ENCODE data around the gene COL4A2.

COL4A2 gene

GRCh38 chr13:110303644-110304043 lies 3.4 kb upstream of the COL4A2 start:
- no peak for DNase-seq
- ATAC-seq (replicated peaks): no peak
- Mint-ChIP-seq H3K36me3 (peaks cover 0 to 5% of the 10 kb centered on the region in 2 donors), H3K27me3 (peaks cover 56 to 70% of the 10 kb centered on the region in 2 donors), H3K4me3 (no peak overlapping the region), H3K4me1 (peaks cover 8 to 13% of the 10 kb centered on the region in 2 donors), H3K9me3 (no peaks in the 10 kb centered on the region), H3K27ac (no peak overlapping the region)

- peaks cover 58 to 70% of the 10 kb centered on the region in 2 donors for H3K27me3 Mint-ChIP-seq
- H3K36me3 Mint-ChIP-seq: peaks cover 0 to 5% of the 10 kb centered on the region in 2 donors
- H3K4me1 Mint-ChIP-seq: peaks cover 7 to 12% of the 10 kb centered on the region in 2 donors
- ATAC-seq (replicated peaks): no peak
- no peak overlapping the region for H3K4me3 Mint-ChIP-seq
- H3K27ac Mint-ChIP-seq: no peak overlapping the region
- DNase-seq: no peak
- no peaks in the 10 kb centered on the region for H3K9me3 Mint-ChIP-seq
Measured at GRCh38 chr13:110304256-110304655, 2.8 kb upstream of the COL4A2 start.

GRCh38 chr13:110305001-110305400 lies 2.1 kb upstream of the COL4A2 start:
- Mint-ChIP-seq H3K4me1 (peaks cover 7 to 12% of the 10 kb centered on the region in 2 donors), H3K4me3 (no peak overlapping the region), H3K27me3 (peaks cover 62 to 72% of the 10 kb centered on the region in 2 donors), H3K9me3 (no peaks in the 10 kb centered on the region), H3K36me3 (peaks cover 0 to 5% of the 10 kb centered on the region in 2 donors), H3K27ac (no peak overlapping the region)
- ATAC-seq (replicated peaks) (no peak), DNase-seq (no peak)

- Mint-ChIP-seq H3K27me3 (peaks cover 65 to 77% of the 10 kb centered on the region in 2 donors), H3K36me3 (peaks cover 0 to 5% of the 10 kb centered on the region in 2 donors), H3K27ac (no peak overlapping the region), H3K4me1 (peaks cover 7 to 12% of the 10 kb centered on the region in 2 donors), H3K4me3 (no peak overlapping the region), H3K9me3 (no peaks in the 10 kb centered on the region)
- ATAC-seq (replicated peaks) (no peak), DNase-seq (no peak)
Measured at GRCh38 chr13:110305544-110305943, 1.5 kb upstream of the COL4A2 start.

- Mint-ChIP-seq H3K27ac (no peak overlapping the region), H3K4me3 (no peak overlapping the region), H3K9me3 (no peaks in the 10 kb centered on the region), H3K27me3 (peaks cover 65 to 80% of the 10 kb centered on the region in 2 donors), H3K4me1 (peaks cover 7 to 12% of the 10 kb centered on the region in 2 donors), H3K36me3 (peaks cover 0 to 5% of the 10 kb centered on the region in 2 donors)
- ATAC-seq (replicated peaks): no peak
- DNase-seq: no peak
Measured at GRCh38 chr13:110305949-110306339, 1.1 kb upstream of the COL4A2 start.

GRCh38 chr13:110306340-110306959 lies 634 bp upstream of the COL4A2 start:
- Mint-ChIP-seq H3K4me1 (peaks cover 7 to 12% of the 10 kb centered on the region in 2 donors), H3K36me3 (peaks cover 0 to 5% of the 10 kb centered on the region in 2 donors), H3K9me3 (no peaks in the 10 kb centered on the region), H3K4me3 (no peak overlapping the region), H3K27ac (no peak overlapping the region), H3K27me3 (peaks cover 66 to 80% of the 10 kb centered on the region in 2 donors)
- DNase-seq (no peak), ATAC-seq (replicated peaks) (no peak)

- DNase-seq: no peak
- ATAC-seq (replicated peaks): no peak
- H3K27me3 Mint-ChIP-seq: peaks cover 60 to 82% of the 10 kb centered on the region in 2 donors
Measured at GRCh38 chr13:110307767-110308655, 927 bp downstream of the COL4A2 start.

GRCh38 chr13:110308656-110309359 lies 1.7 kb downstream of the COL4A2 start:
- Mint-ChIP-seq H3K4me1 (peaks cover 7 to 12% of the 10 kb centered on the region in 2 donors), H3K27ac (peak overlapping the region; percentile 47), H3K4me3 (peak overlapping the region in 1 of 2 donors; percentile 17), H3K9me3 (no peaks in the 10 kb centered on the region), H3K36me3 (peaks cover 0 to 5% of the 10 kb centered on the region in 2 donors), H3K27me3 (peaks cover 54 to 74% of the 10 kb centered on the region in 2 donors)
- DNase-seq: no peak
- no peak for ATAC-seq (replicated peaks)

More at GRCh38 chr13:110307767-110308655, 927 bp downstream of the COL4A2 start:
- Mint-ChIP-seq H3K9me3 (no peaks in the 10 kb centered on the region), H3K27ac (peak overlapping the region; percentile 88), H3K4me1 (peaks cover 7 to 12% of the 10 kb centered on the region in 2 donors), H3K36me3 (peaks cover 0 to 5% of the 10 kb centered on the region in 2 donors), H3K4me3 (peak overlapping the region; percentile 17 to 18)

GRCh38 chr13:110309661-110310524 lies 2.8 kb downstream of the COL4A2 start:
- Mint-ChIP-seq H3K9me3 (no peaks in the 10 kb centered on the region), H3K27ac (no peak overlapping the region), H3K36me3 (peaks cover 0 to 5% of the 10 kb centered on the region in 2 donors), H3K4me3 (no peak overlapping the region), H3K4me1 (peaks cover 7 to 12% of the 10 kb centered on the region in 2 donors), H3K27me3 (peaks cover 51 to 64% of the 10 kb centered on the region in 2 donors)
- no peak for ATAC-seq (replicated peaks)
- no peak for DNase-seq

- Mint-ChIP-seq H3K27ac (no peak overlapping the region), H3K27me3 (peaks cover 53 to 62% of the 10 kb centered on the region in 2 donors), H3K9me3 (no peaks in the 10 kb centered on the region), H3K4me1 (peaks cover 7 to 12% of the 10 kb centered on the region in 2 donors), H3K36me3 (peaks cover 0 to 5% of the 10 kb centered on the region in 2 donors), H3K4me3 (no peak overlapping the region)
- ATAC-seq (replicated peaks): no peak
- DNase-seq: no peak
Measured at GRCh38 chr13:110310541-110311442, 3.7 kb downstream of the COL4A2 start.

GRCh38 chr13:110311443-110312338 lies 4.6 kb downstream of the COL4A2 start:
- Mint-ChIP-seq H3K27me3 (peaks cover 55 to 59% of the 10 kb centered on the region in 2 donors), H3K9me3 (no peaks in the 10 kb centered on the region), H3K4me1 (peaks cover 7 to 12% of the 10 kb centered on the region in 2 donors), H3K27ac (no peak overlapping the region), H3K36me3 (peaks cover 0 to 5% of the 10 kb centered on the region in 2 donors), H3K4me3 (no peak overlapping the region)
- DNase-seq (no peak), ATAC-seq (replicated peaks) (no peak)
